IMR-90 (cell line): ENCODE results near the gene PNPLA5. TPM values are rescaled to one million over a fixed set of nuclear protein-coding genes. Genes with fewer than 3 reads are reported as not detected.

Source experiments
- ATAC-seq: fragments of 200-7000 bp; cut with Tn5 transposase; 2 replicates; pipeline ENCODE4 v1.9.1; 2020; ENCODE audit warnings: low read depth, mild to moderate bottlenecking, moderate library complexity
- BruUV-seq: library from RNA; stranded (reverse); fragments of 400-500 nt; replicated peaks from 2 replicates; lab custom pipeline; 2021; lab: Mats Ljungman, UMichigan
- CTCF ChIA-PET: fragments of 300-600 bp; formaldehyde crosslinking; extraction: SDS; loops from one replicate; lab custom pipeline; 2021; ENCODE audit warnings: antibody characterized with exemption; lab: Yijun Ruan, JAX
- POLR2A ChIA-PET: fragments of 300-600 bp; sonication (Branson Sonifier 250); formaldehyde crosslinking; loops from one replicate; lab custom pipeline; 2022; ENCODE audit warnings: antibody characterized with exemption; ENCODE audit not compliant: unreplicated experiment; lab: Charles Lee
- DNase-seq: peaks from one replicate; pipeline ENCODE4 v3.0.0; 2013
- H2AFZ ChIP-seq: replicated peaks from 2 replicates; pipeline ENCODE3; 2013; ENCODE audit warnings: low read length, mild to moderate bottlenecking; ENCODE audit not compliant: poor library complexity
- H2AK5ac ChIP-seq: 2 replicates; pipeline ENCODE4 v1.6.1; 2013; ENCODE audit warnings: low read depth, low read length, inconsistent platforms
- H2AK9ac ChIP-seq: replicated peaks from 2 replicates; pipeline ENCODE3; 2013; ENCODE audit warnings: mild to moderate bottlenecking, low read depth, low read length, moderate library complexity; ENCODE audit not compliant: poor library complexity
- H2BK120ac ChIP-seq: 2 replicates; pipeline ENCODE4 v1.6.1; 2013; ENCODE audit warnings: low read depth, low read length, inconsistent platforms
- H2BK15ac ChIP-seq: 3 replicates; pipeline ENCODE4 v1.6.1; 2013; ENCODE audit warnings: low read depth, low read length, inconsistent platforms
- H2BK20ac ChIP-seq: 2 replicates; pipeline ENCODE4 v1.6.1; 2013; ENCODE audit warnings: low read depth, mild to moderate bottlenecking, inconsistent platforms, low read length, moderate library complexity
- H2BK5ac ChIP-seq: 2 replicates; pipeline ENCODE4 v1.6.1; 2013; ENCODE audit warnings: mild to moderate bottlenecking, low read depth, low read length, inconsistent platforms; ENCODE audit not compliant: poor library complexity, severe bottlenecking
- H3K14ac ChIP-seq: replicated peaks from 2 replicates; pipeline ENCODE4 v1.6.1; 2013; ENCODE audit warnings: low read depth, low read length, inconsistent platforms
- H3K18ac ChIP-seq: 2 replicates; pipeline ENCODE4 v1.6.1; 2013; ENCODE audit warnings: low read depth, low read length, control low read depth
- H3K23ac ChIP-seq: 2 replicates; pipeline ENCODE4 v1.6.1; 2013; ENCODE audit warnings: low read depth, low read length, inconsistent platforms
- H3K27ac ChIP-seq: 2 replicates; pipeline ENCODE4 v1.5.1; 2013; ENCODE audit warnings: mild to moderate bottlenecking, control low read depth, low read length; ENCODE audit not compliant: insufficient read depth
- H3K27me3 ChIP-seq: 2 replicates; pipeline ENCODE4 v1.6.1; 2013; ENCODE audit warnings: low read length; ENCODE audit not compliant: control insufficient read depth, insufficient read depth
- H3K36me3 ChIP-seq: 2 replicates; pipeline ENCODE4 v1.6.1; 2013; ENCODE audit warnings: low read length, mixed read lengths; ENCODE audit not compliant: control insufficient read depth, insufficient read depth
- H3K4ac ChIP-seq: 2 replicates; pipeline ENCODE4 v1.6.1; 2013; ENCODE audit warnings: low read depth, low read length, inconsistent platforms
- H3K4me1 ChIP-seq: 2 replicates; pipeline ENCODE4 v1.6.1; 2013; ENCODE audit warnings: low read length, mixed read lengths; ENCODE audit not compliant: control insufficient read depth, insufficient read depth
- H3K4me2 ChIP-seq: 2 replicates; pipeline ENCODE4 v1.6.1; 2013; ENCODE audit warnings: low read depth, mild to moderate bottlenecking, control low read depth, low read length, moderate library complexity
- H3K4me3 ChIP-seq: 2 replicates; pipeline ENCODE4 v1.5.1; 2013; ENCODE audit warnings: low read depth, mild to moderate bottlenecking, control low read depth, low read length, moderate library complexity; ENCODE audit not compliant: insufficient read depth
- H3K56ac ChIP-seq: 2 replicates; pipeline ENCODE4 v1.6.1; 2013; ENCODE audit warnings: low read length, inconsistent platforms; ENCODE audit not compliant: insufficient read depth; ENCODE audit errors: extremely low read depth
- H3K79me1 ChIP-seq, 2 experiments: 2 replicates each; pipeline ENCODE4 v1.6.1; 2013; ENCODE audit warnings: low read length in 2 of 2, inconsistent platforms in 1 of 2, low read depth in 1 of 2
- H3K9ac ChIP-seq: 2 replicates; pipeline ENCODE4 v1.6.1; 2013; ENCODE audit warnings: low read depth, low read length, control low read depth
- H3K9me1 ChIP-seq: 2 replicates; pipeline ENCODE4 v1.6.1; 2013; ENCODE audit warnings: low read length, inconsistent platforms; ENCODE audit not compliant: insufficient read depth
- H3K9me3 ChIP-seq: 2 replicates; pipeline ENCODE4 v1.6.1; 2013; ENCODE audit warnings: low read length; ENCODE audit not compliant: control insufficient read depth, insufficient read depth
- H4K20me1 ChIP-seq: 2 replicates; pipeline ENCODE4 v1.6.1; 2013; ENCODE audit warnings: low read length, inconsistent platforms; ENCODE audit not compliant: insufficient read depth
- H4K5ac ChIP-seq: 2 replicates; pipeline ENCODE4 v1.6.1; 2013; ENCODE audit warnings: mild to moderate bottlenecking, low read depth, low read length, control low read depth
- H4K8ac ChIP-seq, 2 experiments: 2 replicates each; pipeline ENCODE4 v1.6.1; 2013; ENCODE audit warnings: low read depth in 2 of 2, low read length in 2 of 2, control low read depth in 1 of 2, inconsistent platforms in 1 of 2
- H4K91ac ChIP-seq: 2 replicates; pipeline ENCODE4 v1.6.1; 2013; ENCODE audit warnings: low read depth, low read length, inconsistent platforms; ENCODE audit not compliant: insufficient read depth
- BHLHE40 ChIP-seq: fragments of 150-350 bp; IDR thresholded peaks from 2 replicates; pipeline ENCODE4 v1.6.1; 2016; ENCODE audit warnings: mild to moderate bottlenecking, low read depth, low read length
- CEBPB ChIP-seq: IDR thresholded peaks from 2 replicates; pipeline ENCODE4 v1.6.1; 2012; ENCODE audit warnings: low read depth, low read length, improper control_type of control experiment
- CHD1 ChIP-seq: IDR thresholded peaks from 2 replicates; pipeline ENCODE4 v1.6.1; 2012; ENCODE audit warnings: low read depth, low read length, improper control_type of control experiment
- FOS ChIP-seq: fragments of 150-350 bp; IDR thresholded peaks from 2 replicates; pipeline ENCODE4 v1.6.1; 2016; ENCODE audit warnings: low read depth, low read length
- MAFK ChIP-seq: IDR thresholded peaks from 2 replicates; pipeline ENCODE4 v1.6.1; 2012; ENCODE audit warnings: low read depth, low read length, improper control_type of control experiment
- MAZ ChIP-seq: IDR thresholded peaks from 2 replicates; pipeline ENCODE4 v1.6.1; 2012; ENCODE audit warnings: low read depth, mild to moderate bottlenecking, low read length, improper control_type of control experiment, moderate library complexity, borderline replicate concordance
- MXI1 ChIP-seq: IDR thresholded peaks from 2 replicates; pipeline ENCODE4 v1.6.1; 2012; ENCODE audit warnings: low read depth, mild to moderate bottlenecking, low read length, moderate library complexity, borderline replicate concordance
- NFE2L2 ChIP-seq: fragments of 150-350 bp; IDR thresholded peaks from 2 replicates; pipeline ENCODE4 v1.6.1; 2016; ENCODE audit warnings: low read depth, mild to moderate bottlenecking, low read length
- POLR2A ChIP-seq: IDR thresholded peaks from 2 replicates; pipeline ENCODE4 v1.6.1; 2012; ENCODE audit warnings: mild to moderate bottlenecking, low read depth, low read length
- RAD21 ChIP-seq: IDR thresholded peaks from 2 replicates; pipeline ENCODE4 v1.6.1; 2012; ENCODE audit warnings: low read length, improper control_type of control experiment
- RFX5 ChIP-seq: IDR thresholded peaks from 2 replicates; pipeline ENCODE4 v1.8.0; 2012; ENCODE audit warnings: low read depth, mild to moderate bottlenecking, low read length, moderate library complexity
- SMC3 ChIP-seq: fragments of 150-350 bp; IDR thresholded peaks from 2 replicates; pipeline ENCODE4 v1.6.1; 2016; ENCODE audit warnings: low read depth, mild to moderate bottlenecking, antibody characterized with exemption, low read length, moderate library complexity
- whole genome bisulfite sequencing, 2 experiments: methylation state at CpG; one replicate each; pipeline versions ENCODE4 v1.1.5 to v1.1.7; 2013; ENCODE audit warnings: missing lambda C conversion rate in 2 of 2; ENCODE audit not compliant: insufficient read length in 1 of 2; ENCODE audit errors: extremely low coverage in 2 of 2; 5-methylcytosine and 5-hydroxymethylcytosine counted together
- dilution Hi-C: fragments of 300-500 bp; cut with HindIII; formaldehyde crosslinking; loops from one replicate; pipeline ENCODE4 v1.14.3; 2018; ENCODE audit warnings: low sequenced_read_pairs; ENCODE audit not compliant: unreplicated experiment
- in situ Hi-C: fragments of 300-500 bp; cut with MboI; formaldehyde crosslinking; loops from 3 replicates; pipeline ENCODE4 v1.14.3; 2019; ENCODE audit warnings: low sequenced_read_pairs, inconsistent platforms, mixed read lengths
- intact Hi-C: fragments of 100-400 bp; cut with micrococcal nuclease; formaldehyde crosslinking; loops from 2 replicates; pipeline ENCODE4 v1.10.0; 2022
- polyA plus RNA-seq, 3 experiments: library from polyadenylated mRNA; depleted of rRNA; stranded (reverse); fragments of >200 nt; gene quantifications; 2 replicates each; pipeline ENCODE4 v1.2.3, GENCODE V29; 2012; ENCODE audit warnings: low replicate concordance in 1 of 3
- total RNA-seq: library from RNA; depleted of rRNA; stranded (reverse); fragments of >200 nt; gene quantifications from 2 replicates; pipeline ENCODE4 v1.2.3, GENCODE V29; 2012
- TF ChIP-seq, protein P1 (sequence below): fragments of 150-350 bp; IDR thresholded peaks from 2 replicates; pipeline ENCODE4 v1.6.1; 2017; ENCODE audit warnings: mild to moderate bottlenecking, antibody characterized with exemption, low read length, low read depth
- TF ChIP-seq, protein P2 (sequence below): conservative IDR thresholded peaks from 2 replicates; pipeline ENCODE4 v1.5.1; 2012; ENCODE audit warnings: mild to moderate bottlenecking, low read depth, low read length, improper control_type of control experiment
- TF ChIP-seq, protein P3 (sequence below): fragments of 150-350 bp; IDR thresholded peaks from 2 replicates; pipeline ENCODE4 v1.6.1; 2016; ENCODE audit warnings: low read depth, mild to moderate bottlenecking, low read length, moderate library complexity, borderline replicate concordance

The PNPLA5 gene
- total and polyA plus RNA-seq, 2 of the 4 experiments (the other 2 are of a cell fraction), result 0.18 to 0.44 TPM

DNA sequence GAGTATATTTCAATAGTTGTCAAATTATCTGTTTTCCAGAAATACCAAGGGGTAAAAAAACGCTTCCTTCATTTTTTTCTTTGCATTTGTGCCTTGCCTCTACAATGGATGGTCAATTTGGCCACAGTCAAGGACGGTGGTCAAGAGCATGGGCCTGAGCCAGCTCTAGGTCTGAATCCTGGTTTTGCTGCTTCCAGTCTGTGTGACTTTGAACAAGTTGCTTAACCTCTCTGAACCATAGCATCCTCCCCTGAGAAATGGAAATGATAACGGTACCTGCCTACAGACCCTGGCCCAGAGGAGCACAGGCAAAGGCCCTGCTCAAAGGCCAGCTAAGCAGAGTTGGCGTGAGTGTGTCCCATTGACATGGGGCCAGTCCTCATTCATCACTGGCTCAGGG lies 3.1 kb downstream of the PNPLA5 start:
- no peak overlapping the region for H2BK15ac ChIP-seq
- TF ChIP-seq, protein P1, sequence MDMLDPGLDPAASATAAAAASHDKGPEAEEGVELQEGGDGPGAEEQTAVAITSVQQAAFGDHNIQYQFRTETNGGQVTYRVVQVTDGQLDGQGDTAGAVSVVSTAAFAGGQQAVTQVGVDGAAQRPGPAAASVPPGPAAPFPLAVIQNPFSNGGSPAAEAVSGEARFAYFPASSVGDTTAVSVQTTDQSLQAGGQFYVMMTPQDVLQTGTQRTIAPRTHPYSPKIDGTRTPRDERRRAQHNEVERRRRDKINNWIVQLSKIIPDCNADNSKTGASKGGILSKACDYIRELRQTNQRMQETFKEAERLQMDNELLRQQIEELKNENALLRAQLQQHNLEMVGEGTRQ, result no peak
- TF ChIP-seq SMC3 (no peak), RFX5 (no peak), MAZ (no peak), MXI1 (no peak), MAFK (no peak), CEBPB (no peak), RAD21 (no peak), CHD1 (no peak), POLR2A (no peak), NFE2L2 (no peak), FOS (no peak), BHLHE40 (no peak)
- TF ChIP-seq, protein P2, sequence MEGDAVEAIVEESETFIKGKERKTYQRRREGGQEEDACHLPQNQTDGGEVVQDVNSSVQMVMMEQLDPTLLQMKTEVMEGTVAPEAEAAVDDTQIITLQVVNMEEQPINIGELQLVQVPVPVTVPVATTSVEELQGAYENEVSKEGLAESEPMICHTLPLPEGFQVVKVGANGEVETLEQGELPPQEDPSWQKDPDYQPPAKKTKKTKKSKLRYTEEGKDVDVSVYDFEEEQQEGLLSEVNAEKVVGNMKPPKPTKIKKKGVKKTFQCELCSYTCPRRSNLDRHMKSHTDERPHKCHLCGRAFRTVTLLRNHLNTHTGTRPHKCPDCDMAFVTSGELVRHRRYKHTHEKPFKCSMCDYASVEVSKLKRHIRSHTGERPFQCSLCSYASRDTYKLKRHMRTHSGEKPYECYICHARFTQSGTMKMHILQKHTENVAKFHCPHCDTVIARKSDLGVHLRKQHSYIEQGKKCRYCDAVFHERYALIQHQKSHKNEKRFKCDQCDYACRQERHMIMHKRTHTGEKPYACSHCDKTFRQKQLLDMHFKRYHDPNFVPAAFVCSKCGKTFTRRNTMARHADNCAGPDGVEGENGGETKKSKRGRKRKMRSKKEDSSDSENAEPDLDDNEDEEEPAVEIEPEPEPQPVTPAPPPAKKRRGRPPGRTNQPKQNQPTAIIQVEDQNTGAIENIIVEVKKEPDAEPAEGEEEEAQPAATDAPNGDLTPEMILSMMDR, result no peak
- TF ChIP-seq, protein P3, sequence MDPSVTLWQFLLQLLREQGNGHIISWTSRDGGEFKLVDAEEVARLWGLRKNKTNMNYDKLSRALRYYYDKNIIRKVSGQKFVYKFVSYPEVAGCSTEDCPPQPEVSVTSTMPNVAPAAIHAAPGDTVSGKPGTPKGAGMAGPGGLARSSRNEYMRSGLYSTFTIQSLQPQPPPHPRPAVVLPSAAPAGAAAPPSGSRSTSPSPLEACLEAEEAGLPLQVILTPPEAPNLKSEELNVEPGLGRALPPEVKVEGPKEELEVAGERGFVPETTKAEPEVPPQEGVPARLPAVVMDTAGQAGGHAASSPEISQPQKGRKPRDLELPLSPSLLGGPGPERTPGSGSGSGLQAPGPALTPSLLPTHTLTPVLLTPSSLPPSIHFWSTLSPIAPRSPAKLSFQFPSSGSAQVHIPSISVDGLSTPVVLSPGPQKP, result no peak
- H3K9ac ChIP-seq, result no peak overlapping the region
- H4K5ac ChIP-seq, result no peak overlapping the region
- no peaks in the 10 kb centered on the region for H3K9me3 ChIP-seq
- H4K91ac ChIP-seq, result no peak overlapping the region
- no peak overlapping the region for H2AK9ac ChIP-seq
- no peak overlapping the region for H3K4me3 ChIP-seq
- ATAC-seq, result no peak
- H3K18ac ChIP-seq, result no peak overlapping the region
- no peak overlapping the region for H3K27ac ChIP-seq
- no peak overlapping the region for H3K56ac ChIP-seq
- H3K36me3 ChIP-seq, result no peaks in the 10 kb centered on the region
- in situ Hi-C loops, result no loop called here
- no peak overlapping the region for H3K4me2 ChIP-seq
- H2BK20ac ChIP-seq, result no peak overlapping the region
- H3K4me1 ChIP-seq, result no peaks in the 10 kb centered on the region; the same call in 1 of the 2 replicates
- no peak overlapping the region for H4K8ac ChIP-seq
- no peak overlapping the region for H2BK5ac ChIP-seq
- H3K79me1 ChIP-seq, result no peaks in the 10 kb centered on the region
- no peak overlapping the region for H2AFZ ChIP-seq
- H2BK120ac ChIP-seq, result no peak overlapping the region
- H3K9me1 ChIP-seq, result no peaks in the 10 kb centered on the region
- no TSS peak for BruUV-seq
- no peak overlapping the region for H3K23ac ChIP-seq
- no peak overlapping the region for H3K14ac ChIP-seq
- CTCF ChIA-PET, result interaction anchor here (1.3 kb wide), 1 partner anchor 57 kb away, joined by 3 read pairs; no protein-coding TSS in a partner anchor
- POLR2A ChIA-PET, result no interaction called here
- H3K4ac ChIP-seq, result no peak overlapping the region
- no peak for DNase-seq
- 85% methylated on average over 3 of the region's 4 CpGs; no CpG with 5 or more reads in 1 of the 2 experiments for WGBS, 2 experiments
- H3K27me3 ChIP-seq, result peaks cover 33% of the 10 kb centered on the region
- intact Hi-C loops, result no loop called here
- dilution Hi-C loops, result no loop called here
- H2AK5ac ChIP-seq, result no peak overlapping the region
- H4K20me1 ChIP-seq, result no peaks in the 10 kb centered on the region
